Adrenal gland (tissue), 5 donors: ENCODE results near the gene SLC9A9.

Source experiments
- CTCF ChIP-seq, 6 experiments: fragments of 450-650 bp in 4 of 6; fragments of 200-600 bp in 2 of 6; sonication (generic) in 1 of 6; IDR thresholded peaks; 1 replicate in 5 of 6; 2 replicates in 1 of 6; pipeline versions ENCODE4 v1.5.1 to v1.8.0; 2016 to 2021; ENCODE audit warnings: antibody characterized with exemption in 6 of 6, mild to moderate bottlenecking in 2 of 6, moderate library complexity in 1 of 6
- POLR2A ChIP-seq, 2 donors: fragments of 450-650 bp; IDR thresholded peaks; one replicate each; pipeline ENCODE4 v1.6.1; 2017; ENCODE audit warnings: antibody characterized with exemption in 2 of 2, mild to moderate bottlenecking in 2 of 2, moderate library complexity in 1 of 2
- donor health status: DM: no; HTN: no; CAD: no.

GRCh38 chr3:143348486-143349327 is 499.6 kb downstream of the SLC9A9 start:
- no peak for TF ChIP-seq CTCF (IDR thresholded peaks at IDR 0.05)
- no peak for TF ChIP-seq POLR2A (IDR thresholded peaks at IDR 0.05)
